ENCODE results near the gene PAX3. TPM values are rescaled to one million over a fixed set of nuclear protein-coding genes. Genes with fewer than 3 reads are reported as not detected.

PAX3 gene
- total and polyA plus RNA-seq, 2 of the 13 experiments (the other 11 are each of a cell fraction or from before 2014, with no cell fraction given) = 0.07 TPM; not detected in 1

GRCh38 chr2:222194669-222195068, 104.1 kb downstream of the PAX3 start:
- Histone ChIP-seq H2AFZ (ENCODE audit: low read length) (no peak overlapping the region), H3K4me3 (replicated peaks in 1 of 3; ENCODE audit: insufficient read depth in 1 of 3, low read depth in 2 of 3, low read length in 3 of 3) (no peak overlapping the region), H3K36me3 (replicated peaks in 1 of 2; ENCODE audit: control insufficient read depth in 1 of 2, insufficient read depth in 2 of 2, low read length in 2 of 2) (no peaks in the 10 kb centered on the region), H4K20me1 (ENCODE audit: insufficient read depth, low read length) (no peaks in the 10 kb centered on the region), H3K79me2 (ENCODE audit: insufficient read depth, low read length) (no peaks in the 10 kb centered on the region), H3K9ac (ENCODE audit: insufficient read depth, low read depth, low read length) (no peak overlapping the region), H3K27ac (ENCODE audit: extremely low read length, insufficient read depth, low read length) (no peak overlapping the region), H3K9me3 (ENCODE audit: low read length) (no peaks in the 10 kb centered on the region), H3K4me2 (ENCODE audit: low read depth, low read length) (no peak overlapping the region), H3K4me1 (ENCODE audit: insufficient read depth, low read length) (no peaks in the 10 kb centered on the region), H3K27me3 (ENCODE audit: control insufficient read depth in 1 of 2, insufficient read depth in 2 of 2, low read length in 2 of 2) (peaks cover 0 to 4% of the 10 kb centered on the region in 2 experiments; a peak in 1 of 5 replicates)
- DNase-seq (ENCODE audit: low spot score) (no peak), FAIRE-seq (no peak), ATAC-seq (no peak)
- ChIA-PET CTCF (ENCODE audit: low intra/inter-chr PET ratio, low total read pairs) (no interaction called here), POLR2A (no interaction called here)
- no TSS peak for BruUV-seq (replicated peaks)
- 3% methylated on average over 5 of the region's 5 CpGs for WGBS (ENCODE audit: low lambda C conversion rate)
- intact Hi-C loops (cut with micrococcal nuclease; ENCODE audit: unreplicated experiment) (no loop called here), in situ Hi-C loops (cut with HindIII; ENCODE audit: extremely low pct_ligation_motif_present, low pct_unique_long_range_greater_than_20kb) (no loop called here)
- TF ChIP-seq CEBPB (IDR thresholded peaks at IDR 0.05; ENCODE audit: borderline replicate concordance, low read depth, low read length) (no peak), REPIN1 (CRISPR knock-in tag; IDR thresholded peaks at IDR 0.05; ENCODE audit: borderline replicate concordance, low read depth) (no peak), ZNF646 (CRISPR knock-in tag; IDR thresholded peaks at IDR 0.05) (no peak), HCFC1 (IDR thresholded peaks at IDR 0.05; ENCODE audit: low read depth, low read length) (no peak), ZNF34 (CRISPR knock-in tag; IDR thresholded peaks at IDR 0.05; ENCODE audit: borderline replicate concordance) (no peak), ZNF10 (CRISPR knock-in tag; IDR thresholded peaks at IDR 0.05; ENCODE audit: borderline replicate concordance, low read depth) (no peak), ZNF777 (CRISPR knock-in tag; IDR thresholded peaks at IDR 0.05) (no peak), SP140L (CRISPR knock-in tag; IDR thresholded peaks at IDR 0.05; ENCODE audit: borderline replicate concordance) (no peak), ZNF7 (CRISPR knock-in tag; IDR thresholded peaks at IDR 0.05) (no peak), SRSF4 (IDR thresholded peaks at IDR 0.05; ENCODE audit: low read depth, low read length, poor library complexity, severe bottlenecking) (no peak), ZNF670 (CRISPR knock-in tag; IDR thresholded peaks at IDR 0.05; ENCODE audit: borderline replicate concordance) (no peak), KMT2A (CRISPR knock-in tag; IDR thresholded peaks at IDR 0.05) (no peak), ZUFSP (CRISPR knock-in tag; IDR thresholded peaks at IDR 0.05; ENCODE audit: borderline replicate concordance) (no peak), PCBP2 (optimal IDR thresholded peaks at IDR 0.05; ENCODE audit: low read depth, low read length, poor library complexity, severe bottlenecking) (no peak), NR2F2 (IDR thresholded peaks at IDR 0.05; ENCODE audit: borderline replicate concordance, low read depth) (no peak), SETDB1 (CRISPR knock-in tag; IDR thresholded peaks at IDR 0.05; ENCODE audit: borderline replicate concordance) (no peak)
